ENCODE data around the gene ABLIM1.
A peak's percentile ranks its signal among the peaks of the same experiment; 100 is the strongest.

Gene ABLIM1

GRCh38 chr10:114482480-114483304 is 175.4 kb downstream of the ABLIM1 start:
- no peak for DNase-seq

GRCh38 chr10:114481055-114481454 is 177.0 kb downstream of the ABLIM1 start:
- no peak for DNase-seq

- DNase-seq: no peak
These were observed 178.2 kb downstream of the ABLIM1 start for GRCh38 chr10:114479836-114480235.

GRCh38 chr10:114479307-114479706 is 178.8 kb downstream of the ABLIM1 start:
- no peak for DNase-seq

GRCh38 chr10:114478281-114478680 is 179.8 kb downstream of the ABLIM1 start:
- DNase-seq: no peak

- DNase-seq: no peak
These were observed 180.8 kb downstream of the ABLIM1 start for GRCh38 chr10:114477285-114477684.

GRCh38 chr10:114474989-114475388 is 183.1 kb downstream of the ABLIM1 start:
- DNase-seq: no peak

GRCh38 chr10:114473776-114474175 is 184.3 kb downstream of the ABLIM1 start:
- no peak for DNase-seq

- no peak for DNase-seq
These were observed 185.2 kb downstream of the ABLIM1 start for GRCh38 chr10:114472877-114473253.

- no peak for DNase-seq
These were observed 185.9 kb downstream of the ABLIM1 start for GRCh38 chr10:114471906-114472876.

- DNase-seq: peak; percentile 76
These were observed 186.8 kb downstream of the ABLIM1 start for GRCh38 chr10:114470956-114471905.

GRCh38 chr10:114470361-114470760 is 187.7 kb downstream of the ABLIM1 start:
- no peak for DNase-seq

GRCh38 chr10:114458955-114459354 is 199.1 kb downstream of the ABLIM1 start:
- peak; percentile 6 for DNase-seq

GRCh38 chr10:114458216-114458920 is 199.7 kb downstream of the ABLIM1 start:
- no peak for DNase-seq

GRCh38 chr10:114453576-114453975 is 204.5 kb downstream of the ABLIM1 start:
- DNase-seq: no peak

GRCh38 chr10:114448897-114449296 is 209.2 kb downstream of the ABLIM1 start:
- no peak for DNase-seq

- DNase-seq: no peak
These were observed 212.7 kb downstream of the ABLIM1 start for GRCh38 chr10:114445332-114445731.

GRCh38 chr10:114444819-114445218 is 213.3 kb downstream of the ABLIM1 start:
- DNase-seq: no peak

- DNase-seq: no peak
These were observed 215.9 kb downstream of the ABLIM1 start for GRCh38 chr10:114442091-114442630.

GRCh38 chr10:114441107-114441506 is 217.0 kb downstream of the ABLIM1 start:
- DNase-seq: no peak

GRCh38 chr10:114437473-114438292 is 220.4 kb downstream of the ABLIM1 start:
- no peak for DNase-seq
